ENCODE measurements around the gene FAM83F. TPM values are rescaled to one million over a fixed set of nuclear protein-coding genes. Genes with fewer than 3 reads are reported as not detected.

FAM83F gene
- polyA plus RNA-seq, 1 donor (not counting 4 experiments of a cell fraction or from before 2014, with no cell fraction given) = 22.8 TPM

DNA sequence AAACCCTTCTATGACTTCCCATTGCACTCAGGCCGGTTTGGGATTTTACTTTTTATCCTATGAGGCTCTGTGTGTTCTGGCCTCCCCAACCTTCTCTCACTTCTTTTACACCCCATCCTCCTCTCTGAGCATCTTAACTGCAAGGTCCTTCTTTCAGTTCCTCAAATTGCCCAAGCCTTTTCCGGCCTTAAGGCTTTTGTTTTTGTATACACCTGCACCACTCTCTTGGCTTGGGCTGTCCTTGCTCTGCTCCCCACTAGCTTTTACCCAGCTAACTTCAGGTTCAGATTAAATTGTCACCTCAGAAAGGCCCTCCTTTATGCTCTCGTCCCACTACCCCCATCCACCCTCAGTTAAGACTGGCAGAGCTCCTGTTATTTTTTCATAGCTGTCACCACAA, 55.5 kb downstream of the FAM83F start:
- no peak for FAIRE-seq
- Histone ChIP-seq H3K27ac (ENCODE audit: control insufficient read depth, insufficient read depth, low read length) (no peak overlapping the region), H3K4me1 (ENCODE audit: control insufficient read depth, extremely low read depth, insufficient read depth, low read length) (peaks cover 4% of the 10 kb centered on the region), H3K79me2 (ENCODE audit: control insufficient read depth, insufficient read depth, low read length) (no peaks in the 10 kb centered on the region), H2AFZ (ENCODE audit: control insufficient read depth, low read length) (no peak overlapping the region), H4K20me1 (ENCODE audit: control insufficient read depth, extremely low read depth, insufficient read depth, low read length) (no peaks in the 10 kb centered on the region), H3K4me3 (ENCODE audit: control insufficient read depth in 2 of 3, extremely low read depth in 1 of 3, insufficient read depth in 2 of 3, low read depth in 1 of 3, low read length in 3 of 3) (no peak overlapping the region), H3K4me2 (ENCODE audit: control insufficient read depth, extremely low read depth, insufficient read depth, low read depth, low read length) (no peak overlapping the region), H3K27me3 (ENCODE audit: control insufficient read depth, extremely low read depth, insufficient read depth, low read length) (no peaks in the 10 kb centered on the region), H3K9me1 (ENCODE audit: control insufficient read depth, extremely low read depth, insufficient read depth, low read length) (no peaks in the 10 kb centered on the region), H3K9me3 (ENCODE audit: control insufficient read depth, low read depth, low read length) (no peaks in the 10 kb centered on the region), H3K36me3 (ENCODE audit: control insufficient read depth in 2 of 2, extremely low read depth in 1 of 2, insufficient read depth in 2 of 2, low read length in 2 of 2) (no peaks in the 10 kb centered on the region), H3K9ac (ENCODE audit: control insufficient read depth, extremely low read depth, insufficient read depth, low read length) (no peak overlapping the region)
- DNase-seq (ENCODE audit: low read depth, low spot score) = no peak
- dilution Hi-C loops (cut with MboI; ENCODE audit: extremely low pct_ligation_motif_present, low sequenced_read_pairs) = no loop called here
- TF ChIP-seq EZH2 (IDR thresholded peaks at IDR 0.05; ENCODE audit: low read length) = no peak
- TF ChIP-seq, protein P1, sequence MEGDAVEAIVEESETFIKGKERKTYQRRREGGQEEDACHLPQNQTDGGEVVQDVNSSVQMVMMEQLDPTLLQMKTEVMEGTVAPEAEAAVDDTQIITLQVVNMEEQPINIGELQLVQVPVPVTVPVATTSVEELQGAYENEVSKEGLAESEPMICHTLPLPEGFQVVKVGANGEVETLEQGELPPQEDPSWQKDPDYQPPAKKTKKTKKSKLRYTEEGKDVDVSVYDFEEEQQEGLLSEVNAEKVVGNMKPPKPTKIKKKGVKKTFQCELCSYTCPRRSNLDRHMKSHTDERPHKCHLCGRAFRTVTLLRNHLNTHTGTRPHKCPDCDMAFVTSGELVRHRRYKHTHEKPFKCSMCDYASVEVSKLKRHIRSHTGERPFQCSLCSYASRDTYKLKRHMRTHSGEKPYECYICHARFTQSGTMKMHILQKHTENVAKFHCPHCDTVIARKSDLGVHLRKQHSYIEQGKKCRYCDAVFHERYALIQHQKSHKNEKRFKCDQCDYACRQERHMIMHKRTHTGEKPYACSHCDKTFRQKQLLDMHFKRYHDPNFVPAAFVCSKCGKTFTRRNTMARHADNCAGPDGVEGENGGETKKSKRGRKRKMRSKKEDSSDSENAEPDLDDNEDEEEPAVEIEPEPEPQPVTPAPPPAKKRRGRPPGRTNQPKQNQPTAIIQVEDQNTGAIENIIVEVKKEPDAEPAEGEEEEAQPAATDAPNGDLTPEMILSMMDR (optimal IDR thresholded peaks at IDR 0.05 in 1 of 3, IDR thresholded peaks at IDR 0.05 in 1 of 3, conservative IDR thresholded peaks at IDR 0.05 in 1 of 3; ENCODE audit: extremely low read depth in 1 of 3, insufficient read depth in 2 of 3, low read length in 3 of 3) = no peak

DNA sequence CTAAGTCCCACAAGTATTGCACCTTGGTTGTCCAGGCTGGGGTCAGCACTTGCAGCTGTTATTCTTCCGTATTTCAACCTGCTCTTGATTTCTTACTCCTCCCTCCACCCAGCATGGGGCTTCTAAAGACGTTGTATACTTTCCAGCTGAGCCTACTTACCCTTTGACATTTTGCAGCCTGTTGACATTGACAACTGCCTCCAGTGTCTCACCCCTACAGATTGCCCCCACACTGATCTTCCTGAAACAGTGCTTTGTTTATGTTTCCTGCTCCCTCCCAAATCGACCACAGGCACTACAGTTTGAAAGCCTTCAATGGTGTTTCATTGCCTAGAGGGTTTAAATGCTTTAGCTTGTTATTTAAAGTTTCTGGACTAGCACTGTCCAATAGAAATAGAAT, 56.6 kb downstream of the FAM83F start:
- no peak overlapping the region for H3K4me3 ChIP-seq (ENCODE audit: control insufficient read depth in 2 of 3, extremely low read depth in 1 of 3, insufficient read depth in 2 of 3, low read depth in 1 of 3, low read length in 3 of 3)
- no peaks in the 10 kb centered on the region for H3K9me1 ChIP-seq (ENCODE audit: control insufficient read depth, extremely low read depth, insufficient read depth, low read length)
- dilution Hi-C loops (cut with MboI; ENCODE audit: extremely low pct_ligation_motif_present, low sequenced_read_pairs) = no loop called here
- no peaks in the 10 kb centered on the region for H3K36me3 ChIP-seq (ENCODE audit: control insufficient read depth in 2 of 2, extremely low read depth in 1 of 2, insufficient read depth in 2 of 2, low read length in 2 of 2)
- no peak for FAIRE-seq
- H4K20me1 ChIP-seq (ENCODE audit: control insufficient read depth, extremely low read depth, insufficient read depth, low read length) = no peaks in the 10 kb centered on the region
- H3K9ac ChIP-seq (ENCODE audit: control insufficient read depth, extremely low read depth, insufficient read depth, low read length) = no peak overlapping the region
- TF ChIP-seq, protein P1 (optimal IDR thresholded peaks at IDR 0.05 in 1 of 3, IDR thresholded peaks at IDR 0.05 in 1 of 3, conservative IDR thresholded peaks at IDR 0.05 in 1 of 3; ENCODE audit: extremely low read depth in 1 of 3, insufficient read depth in 2 of 3, low read length in 3 of 3) = no peak
- no peak for TF ChIP-seq EZH2 (IDR thresholded peaks at IDR 0.05; ENCODE audit: low read length)
- no peaks in the 10 kb centered on the region for H3K27me3 ChIP-seq (ENCODE audit: control insufficient read depth, extremely low read depth, insufficient read depth, low read length)
- H3K9me3 ChIP-seq (ENCODE audit: control insufficient read depth, low read depth, low read length) = no peaks in the 10 kb centered on the region
- H3K4me1 ChIP-seq (ENCODE audit: control insufficient read depth, extremely low read depth, insufficient read depth, low read length) = peaks cover 10% of the 10 kb centered on the region
- H3K27ac ChIP-seq (ENCODE audit: control insufficient read depth, insufficient read depth, low read length) = no peak overlapping the region
- no peak for DNase-seq (ENCODE audit: low read depth, low spot score)
- H3K79me2 ChIP-seq (ENCODE audit: control insufficient read depth, insufficient read depth, low read length) = no peaks in the 10 kb centered on the region
- H2AFZ ChIP-seq (ENCODE audit: control insufficient read depth, low read length) = no peak overlapping the region
- no peak overlapping the region for H3K4me2 ChIP-seq (ENCODE audit: control insufficient read depth, extremely low read depth, insufficient read depth, low read depth, low read length)
